Measurements from ENCODE around the gene LRMDA. TPM values are rescaled to one million over a fixed set of nuclear protein-coding genes. Genes with fewer than 3 reads are reported as not detected.
A peak's percentile ranks its signal among the peaks of the same experiment; 100 is the strongest.

The LRMDA gene
- total and polyA plus RNA-seq, 2 of the 13 experiments (the other 11 are each of a cell fraction or from before 2014, with no cell fraction given), result 13.4 to 22.0 TPM

DNA sequence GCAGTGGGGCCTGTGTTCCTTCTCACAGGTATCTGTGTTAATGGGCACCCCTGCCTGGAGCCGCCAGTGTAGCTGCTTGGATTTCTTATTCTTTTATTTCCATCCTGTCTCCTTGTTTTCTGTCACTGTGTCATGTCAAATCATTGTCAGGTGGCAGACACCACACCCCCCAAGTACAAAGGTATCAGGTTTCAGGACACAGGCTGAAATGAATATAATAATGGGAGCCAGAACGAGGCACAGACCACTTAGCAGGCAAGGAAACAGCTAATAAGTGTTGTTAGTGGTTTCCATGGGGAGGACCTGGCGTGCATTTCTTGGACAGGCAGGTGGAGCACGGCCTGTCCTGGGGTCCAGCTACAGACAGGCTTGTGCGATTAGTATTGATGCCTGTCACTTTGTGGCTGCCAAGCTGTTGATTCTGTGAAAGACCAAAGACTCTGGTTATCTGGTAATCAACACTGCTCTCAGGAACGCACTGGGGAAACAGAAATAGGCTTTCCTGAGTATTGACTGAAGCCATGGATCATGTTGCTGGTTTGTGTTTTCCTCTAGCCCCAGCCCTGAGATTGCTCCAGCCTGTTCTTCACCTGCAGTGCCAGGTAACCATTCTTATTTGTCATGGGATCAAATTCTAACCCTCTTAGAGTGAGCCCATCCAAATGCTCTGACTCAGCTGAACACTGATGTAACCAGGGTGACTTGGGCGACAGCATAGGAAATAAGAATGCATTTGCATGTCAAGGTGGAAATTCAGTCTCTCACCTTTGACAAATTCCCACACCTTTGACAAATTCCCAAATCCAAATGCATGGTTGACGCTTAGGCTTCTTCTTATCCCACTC is 1002.0 kb downstream of the LRMDA start (continued):
- TF ChIP-seq MAZ (IDR thresholded peaks at IDR 0.05; ENCODE audit: borderline replicate concordance, low read depth, low read length) (no peak), MAZ (CRISPR knock-in tag; IDR thresholded peaks at IDR 0.05; ENCODE audit: low read depth) (no peak), CBX2 (IDR thresholded peaks at IDR 0.05; ENCODE audit: low read depth, low read length) (no peak), CBX2 (CRISPR knock-in tag; IDR thresholded peaks at IDR 0.05; ENCODE audit: low read depth) (no peak), SIX1 (CRISPR knock-in tag; IDR thresholded peaks at IDR 0.05; ENCODE audit: borderline replicate concordance) (no peak), ZNF382 (CRISPR knock-in tag; IDR thresholded peaks at IDR 0.05; ENCODE audit: borderline replicate concordance) (no peak)
- TF ChIP-seq, protein P1, sequence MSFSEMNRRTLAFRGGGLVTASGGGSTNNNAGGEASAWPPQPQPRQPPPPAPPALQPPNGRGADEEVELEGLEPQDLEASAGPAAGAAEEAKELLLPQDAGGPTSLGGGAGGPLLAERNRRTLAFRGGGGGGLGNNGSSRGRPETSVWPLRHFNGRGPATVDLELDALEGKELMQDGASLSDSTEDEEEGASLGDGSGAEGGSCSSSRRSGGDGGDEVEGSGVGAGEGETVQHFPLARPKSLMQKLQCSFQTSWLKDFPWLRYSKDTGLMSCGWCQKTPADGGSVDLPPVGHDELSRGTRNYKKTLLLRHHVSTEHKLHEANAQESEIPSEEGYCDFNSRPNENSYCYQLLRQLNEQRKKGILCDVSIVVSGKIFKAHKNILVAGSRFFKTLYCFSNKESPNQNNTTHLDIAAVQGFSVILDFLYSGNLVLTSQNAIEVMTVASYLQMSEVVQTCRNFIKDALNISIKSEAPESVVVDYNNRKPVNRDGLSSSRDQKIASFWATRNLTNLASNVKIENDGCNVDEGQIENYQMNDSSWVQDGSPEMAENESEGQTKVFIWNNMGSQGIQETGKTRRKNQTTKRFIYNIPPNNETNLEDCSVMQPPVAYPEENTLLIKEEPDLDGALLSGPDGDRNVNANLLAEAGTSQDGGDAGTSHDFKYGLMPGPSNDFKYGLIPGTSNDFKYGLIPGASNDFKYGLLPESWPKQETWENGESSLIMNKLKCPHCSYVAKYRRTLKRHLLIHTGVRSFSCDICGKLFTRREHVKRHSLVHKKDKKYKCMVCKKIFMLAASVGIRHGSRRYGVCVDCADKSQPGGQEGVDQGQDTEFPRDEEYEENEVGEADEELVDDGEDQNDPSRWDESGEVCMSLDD (CRISPR knock-in tag; IDR thresholded peaks at IDR 0.05; ENCODE audit: borderline replicate concordance), result no peak
- TF ChIP-seq, protein P2, sequence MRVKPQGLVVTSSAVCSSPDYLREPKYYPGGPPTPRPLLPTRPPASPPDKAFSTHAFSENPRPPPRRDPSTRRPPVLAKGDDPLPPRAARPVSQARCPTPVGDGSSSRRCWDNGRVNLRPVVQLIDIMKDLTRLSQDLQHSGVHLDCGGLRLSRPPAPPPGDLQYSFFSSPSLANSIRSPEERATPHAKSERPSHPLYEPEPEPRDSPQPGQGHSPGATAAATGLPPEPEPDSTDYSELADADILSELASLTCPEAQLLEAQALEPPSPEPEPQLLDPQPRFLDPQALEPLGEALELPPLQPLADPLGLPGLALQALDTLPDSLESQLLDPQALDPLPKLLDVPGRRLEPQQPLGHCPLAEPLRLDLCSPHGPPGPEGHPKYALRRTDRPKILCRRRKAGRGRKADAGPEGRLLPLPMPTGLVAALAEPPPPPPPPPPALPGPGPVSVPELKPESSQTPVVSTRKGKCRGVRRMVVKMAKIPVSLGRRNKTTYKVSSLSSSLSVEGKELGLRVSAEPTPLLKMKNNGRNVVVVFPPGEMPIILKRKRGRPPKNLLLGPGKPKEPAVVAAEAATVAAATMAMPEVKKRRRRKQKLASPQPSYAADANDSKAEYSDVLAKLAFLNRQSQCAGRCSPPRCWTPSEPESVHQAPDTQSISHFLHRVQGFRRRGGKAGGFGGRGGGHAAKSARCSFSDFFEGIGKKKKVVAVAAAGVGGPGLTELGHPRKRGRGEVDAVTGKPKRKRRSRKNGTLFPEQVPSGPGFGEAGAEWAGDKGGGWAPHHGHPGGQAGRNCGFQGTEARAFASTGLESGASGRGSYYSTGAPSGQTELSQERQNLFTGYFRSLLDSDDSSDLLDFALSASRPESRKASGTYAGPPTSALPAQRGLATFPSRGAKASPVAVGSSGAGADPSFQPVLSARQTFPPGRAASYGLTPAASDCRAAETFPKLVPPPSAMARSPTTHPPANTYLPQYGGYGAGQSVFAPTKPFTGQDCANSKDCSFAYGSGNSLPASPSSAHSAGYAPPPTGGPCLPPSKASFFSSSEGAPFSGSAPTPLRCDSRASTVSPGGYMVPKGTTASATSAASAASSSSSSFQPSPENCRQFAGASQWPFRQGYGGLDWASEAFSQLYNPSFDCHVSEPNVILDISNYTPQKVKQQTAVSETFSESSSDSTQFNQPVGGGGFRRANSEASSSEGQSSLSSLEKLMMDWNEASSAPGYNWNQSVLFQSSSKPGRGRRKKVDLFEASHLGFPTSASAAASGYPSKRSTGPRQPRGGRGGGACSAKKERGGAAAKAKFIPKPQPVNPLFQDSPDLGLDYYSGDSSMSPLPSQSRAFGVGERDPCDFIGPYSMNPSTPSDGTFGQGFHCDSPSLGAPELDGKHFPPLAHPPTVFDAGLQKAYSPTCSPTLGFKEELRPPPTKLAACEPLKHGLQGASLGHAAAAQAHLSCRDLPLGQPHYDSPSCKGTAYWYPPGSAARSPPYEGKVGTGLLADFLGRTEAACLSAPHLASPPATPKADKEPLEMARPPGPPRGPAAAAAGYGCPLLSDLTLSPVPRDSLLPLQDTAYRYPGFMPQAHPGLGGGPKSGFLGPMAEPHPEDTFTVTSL (CRISPR knock-in tag; IDR thresholded peaks at IDR 0.05; ENCODE audit: borderline replicate concordance), result peak; percentile 53; the same call in 1 of the 2 replicates
- TF ChIP-seq, protein P3, sequence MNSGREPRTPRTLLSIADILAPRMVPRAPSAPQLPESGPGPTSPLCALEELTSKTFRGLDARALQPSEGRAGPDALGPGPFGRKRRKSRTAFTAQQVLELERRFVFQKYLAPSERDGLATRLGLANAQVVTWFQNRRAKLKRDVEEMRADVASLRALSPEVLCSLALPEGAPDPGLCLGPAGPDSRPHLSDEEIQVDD (CRISPR knock-in tag; IDR thresholded peaks at IDR 0.05; ENCODE audit: borderline replicate concordance), result no peak
- TF ChIP-seq, protein P4, sequence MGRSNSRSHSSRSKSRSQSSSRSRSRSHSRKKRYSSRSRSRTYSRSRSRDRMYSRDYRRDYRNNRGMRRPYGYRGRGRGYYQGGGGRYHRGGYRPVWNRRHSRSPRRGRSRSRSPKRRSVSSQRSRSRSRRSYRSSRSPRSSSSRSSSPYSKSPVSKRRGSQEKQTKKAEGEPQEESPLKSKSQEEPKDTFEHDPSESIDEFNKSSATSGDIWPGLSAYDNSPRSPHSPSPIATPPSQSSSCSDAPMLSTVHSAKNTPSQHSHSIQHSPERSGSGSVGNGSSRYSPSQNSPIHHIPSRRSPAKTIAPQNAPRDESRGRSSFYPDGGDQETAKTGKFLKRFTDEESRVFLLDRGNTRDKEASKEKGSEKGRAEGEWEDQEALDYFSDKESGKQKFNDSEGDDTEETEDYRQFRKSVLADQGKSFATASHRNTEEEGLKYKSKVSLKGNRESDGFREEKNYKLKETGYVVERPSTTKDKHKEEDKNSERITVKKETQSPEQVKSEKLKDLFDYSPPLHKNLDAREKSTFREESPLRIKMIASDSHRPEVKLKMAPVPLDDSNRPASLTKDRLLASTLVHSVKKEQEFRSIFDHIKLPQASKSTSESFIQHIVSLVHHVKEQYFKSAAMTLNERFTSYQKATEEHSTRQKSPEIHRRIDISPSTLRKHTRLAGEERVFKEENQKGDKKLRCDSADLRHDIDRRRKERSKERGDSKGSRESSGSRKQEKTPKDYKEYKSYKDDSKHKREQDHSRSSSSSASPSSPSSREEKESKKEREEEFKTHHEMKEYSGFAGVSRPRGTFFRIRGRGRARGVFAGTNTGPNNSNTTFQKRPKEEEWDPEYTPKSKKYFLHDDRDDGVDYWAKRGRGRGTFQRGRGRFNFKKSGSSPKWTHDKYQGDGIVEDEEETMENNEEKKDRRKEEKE (IDR thresholded peaks at IDR 0.05), result no peak

Data from HepG2 (cell line).